Right atrium auricular region (tissue), 2 donors: ENCODE data around the gene PGBD1. TPM values are rescaled to one million over a fixed set of nuclear protein-coding genes. Genes with fewer than 3 reads are reported as not detected.

Experiments used
- DNase-seq: peaks from one replicate; pipeline ENCODE4 v3.0.0-alpha.2; 2019; ENCODE audit warnings: low spot score
- H3K27ac ChIP-seq, 2 donors: fragments of 200-600 bp; sonication (generic); 1 replicate in 1 of 2; 2 replicates in 1 of 2; pipeline ENCODE4 v1.5.1; 2016 to 2019
- H3K27me3 ChIP-seq, 2 donors: fragments of 200-600 bp; sonication (generic); one replicate each; pipeline versions ENCODE4 v1.5.1 to v1.6.0; 2017 to 2019
- H3K36me3 ChIP-seq: fragments of 200-600 bp; sonication (generic); one replicate; pipeline ENCODE4 v1.5.1; 2016
- H3K4me1 ChIP-seq, 2 donors: fragments of 200-600 bp; sonication (generic); one replicate each; pipeline versions ENCODE4 v1.5.1 to v1.6.0; 2017 to 2019
- H3K4me3 ChIP-seq, 2 donors: fragments of 200-600 bp; sonication (generic); 1 replicate in 1 of 2; 2 replicates in 1 of 2; pipeline ENCODE4 v1.5.1; 2017 to 2019; ENCODE audit warnings: mild to moderate bottlenecking in 1 of 2, moderate library complexity in 1 of 2
- H3K9me3 ChIP-seq, 2 donors: fragments of 200-600 bp; sonication (generic); one replicate each; pipeline ENCODE4 v1.5.1; 2019
- CTCF ChIP-seq, 2 donors: fragments of 200-600 bp; sonication (generic); IDR thresholded peaks; one replicate each; pipeline ENCODE4 v1.5.1; 2019; ENCODE audit warnings: antibody characterized with exemption in 2 of 2
- total RNA-seq, 2 donors: library from RNA; depleted of rRNA; stranded (reverse); fragments of >200 nt; gene quantifications; one replicate each; pipeline ENCODE4 v1.1.0, GENCODE V29; 2016

Gene PGBD1
- total RNA-seq, 2 donors from 2014 or later = 1.8 to 4.1 TPM

GRCh38 chr6:28264834-28265401 is 16.5 kb upstream of the PGBD1 start:
- Histone ChIP-seq H3K27me3 (no peaks in the 10 kb centered on the region), H3K36me3 (no peaks in the 10 kb centered on the region), H3K4me1 (peaks cover 0 to 31% of the 10 kb centered on the region in 2 donors), H3K4me3 (no peak overlapping the region), H3K9me3 (peaks cover 0 to 5% of the 10 kb centered on the region in 2 donors), H3K27ac (no peak overlapping the region)
- DNase-seq = no peak
- no peak for TF ChIP-seq CTCF (IDR thresholded peaks at IDR 0.05)

DNA sequence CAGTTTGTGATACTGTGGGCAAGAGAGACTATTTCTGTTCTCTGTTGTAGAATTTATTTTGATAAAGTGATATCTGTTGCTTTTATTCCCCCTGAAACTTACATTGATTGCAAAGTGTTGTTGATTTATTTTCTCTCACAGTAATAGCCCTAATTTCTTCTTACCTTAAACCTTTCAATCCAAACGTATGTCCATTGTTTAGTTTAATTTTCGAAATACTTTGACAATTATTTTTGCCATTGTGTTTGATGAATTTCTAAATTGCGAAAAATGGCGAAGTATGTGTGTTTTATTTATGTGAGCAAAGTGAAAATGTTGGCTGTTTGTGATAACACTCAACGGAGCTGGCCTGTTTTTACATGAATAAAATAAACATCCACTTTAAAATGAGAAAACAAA is 14.8 kb upstream of the PGBD1 start:
- Histone ChIP-seq H3K4me1 (peaks cover 0 to 31% of the 10 kb centered on the region in 2 donors), H3K4me3 (peak overlapping the region; percentile 76 to 77), H3K27ac (peak overlapping the region; percentile 87 to 89), H3K36me3 (no peaks in the 10 kb centered on the region), H3K9me3 (no peaks in the 10 kb centered on the region), H3K27me3 (no peaks in the 10 kb centered on the region)
- no peak for DNase-seq
- TF ChIP-seq CTCF (IDR thresholded peaks at IDR 0.05) = no peak

DNA sequence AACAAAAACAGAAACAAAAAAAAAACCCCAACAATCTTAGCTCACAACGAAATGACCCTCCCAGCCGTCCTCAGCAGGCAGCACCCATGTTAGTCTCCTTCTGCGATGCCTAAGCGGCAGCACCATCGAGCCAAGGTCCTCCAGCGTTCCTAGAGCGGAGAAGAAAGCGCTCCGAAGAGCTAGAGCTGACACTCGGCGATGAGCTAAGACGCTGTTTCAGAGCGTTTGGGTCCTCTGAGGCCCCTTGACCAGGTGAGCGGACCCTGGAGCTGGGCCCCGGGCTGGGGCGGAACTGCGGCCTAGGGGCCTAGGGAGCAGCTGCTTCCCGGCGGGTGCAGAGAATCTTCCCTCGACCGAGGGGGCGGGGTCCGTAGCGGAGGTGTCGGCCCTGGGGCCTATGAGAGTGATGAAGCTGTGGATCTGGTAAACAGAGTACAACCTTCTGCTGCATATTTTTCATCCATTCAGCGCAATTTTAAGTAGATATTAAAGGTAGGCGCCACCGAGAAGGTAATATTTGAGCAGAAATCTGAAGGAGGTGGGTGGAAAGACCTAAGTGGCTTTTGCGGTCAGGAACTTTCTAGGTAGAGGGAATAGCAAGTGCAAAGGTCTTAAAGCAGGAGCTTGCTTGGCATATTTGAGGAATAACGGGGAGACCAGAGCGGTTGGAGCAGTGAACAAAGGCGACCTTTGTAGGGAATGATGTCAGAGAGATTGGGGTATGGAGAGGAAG is 14.2 kb upstream of the PGBD1 start, which contains the start of gene ZSCAN26:
Gene ZSCAN26, plus strand, starts transcription at position 182 of the 733 bp plus-strand sequence. CDS start 4,777 bp downstream, outside the sequence.
- Histone ChIP-seq H3K9me3 (no peaks in the 10 kb centered on the region), H3K27ac (peak within 1 kb of the TSS; percentile 87 to 89), H3K27me3 (no peaks in the 10 kb centered on the region), H3K4me1 (peaks cover 0 to 31% of the 10 kb centered on the region in 2 donors), H3K36me3 (peaks cover 6% of the 10 kb centered on the region), H3K4me3 (peak within 1 kb of the TSS; percentile 76 to 77)
- peak; percentile 76 for DNase-seq
- TF ChIP-seq CTCF (IDR thresholded peaks at IDR 0.05) = no peak

GRCh38 chr6:28267695-28268059 is 13.7 kb upstream of the PGBD1 start:
- no peak for DNase-seq
- H3K9me3 ChIP-seq = no peaks in the 10 kb centered on the region
- H3K4me3 ChIP-seq = peak overlapping the region; percentile 76 to 77
- no peak for TF ChIP-seq CTCF (IDR thresholded peaks at IDR 0.05)
- peak overlapping the region; percentile 87 to 89 for H3K27ac ChIP-seq
- no peaks in the 10 kb centered on the region for H3K27me3 ChIP-seq
- peaks cover 11% of the 10 kb centered on the region for H3K36me3 ChIP-seq
- peaks cover 0 to 31% of the 10 kb centered on the region in 2 donors for H3K4me1 ChIP-seq

GRCh38 chr6:28269492-28269891 is 11.9 kb upstream of the PGBD1 start:
- DNase-seq = no peak
- H3K4me3 ChIP-seq = no peak overlapping the region
- H3K36me3 ChIP-seq = peaks cover 28% of the 10 kb centered on the region
- no peak overlapping the region for H3K27ac ChIP-seq
- TF ChIP-seq CTCF (IDR thresholded peaks at IDR 0.05) = no peak
- no peaks in the 10 kb centered on the region for H3K9me3 ChIP-seq
- H3K4me1 ChIP-seq = peaks cover 0 to 31% of the 10 kb centered on the region in 2 donors
- H3K27me3 ChIP-seq = no peaks in the 10 kb centered on the region
